ENCODE measurements around the gene RABAC1. TPM values are rescaled to one million over a fixed set of nuclear protein-coding genes. Genes with fewer than 3 reads are reported as not detected.

Gene RABAC1
- total and polyA plus RNA-seq, 10 of the 15 experiments (the other 5 are each of a cell fraction or from before 2014, with no cell fraction given): 10.9 to 115 (median 49.2) TPM

- peak; percentile 83; the same call in 1 of the 2 replicates for TF ChIP-seq EZH2 (IDR thresholded peaks at IDR 0.05; ENCODE audit: borderline replicate concordance, control insufficient read depth, low read depth, low read length)
- no peak for TF ChIP-seq NFYA (IDR thresholded peaks at IDR 0.05; ENCODE audit: borderline replicate concordance, low read depth, low read length)
- TF ChIP-seq SMAD5 (IDR thresholded peaks at IDR 0.05; ENCODE audit: low read depth): no peak
- TF ChIP-seq E2F4 (IDR thresholded peaks at IDR 0.05; ENCODE audit: low read depth, low read length): no peak
- TF ChIP-seq ZNF622 (IDR thresholded peaks at IDR 0.05): no peak
- TF ChIP-seq CBFB (IDR thresholded peaks at IDR 0.05; ENCODE audit: low read depth): peak; percentile 95
- no peak for TF ChIP-seq STAT1 (conservative IDR thresholded peaks at IDR 0.05)
- peak; percentile 94 for TF ChIP-seq KLF5 (IDR thresholded peaks at IDR 0.05; ENCODE audit: partially characterized antibody)
- peak; percentile 35 for TF ChIP-seq MAX (IDR thresholded peaks at IDR 0.05; ENCODE audit: low read depth, low read length)
- peak; percentile 95 for TF ChIP-seq FOXM1 (IDR thresholded peaks at IDR 0.05; ENCODE audit: low read depth, low read length)
- TF ChIP-seq HCFC1 (IDR thresholded peaks at IDR 0.05; ENCODE audit: low read length): no peak
- TF ChIP-seq USF2 (IDR thresholded peaks at IDR 0.05; ENCODE audit: borderline replicate concordance, low read depth, low read length): peak; percentile 11; the same call in 1 of the 2 replicates
- TF ChIP-seq BCLAF1 (IDR thresholded peaks at IDR 0.05): no peak
- peak; percentile 83; the same call in 1 of the 2 replicates for TF ChIP-seq PML (IDR thresholded peaks at IDR 0.05; ENCODE audit: low read length)
- peak; percentile 49; the same call in 1 of the 2 replicates for TF ChIP-seq POLR2AphosphoS5 (IDR thresholded peaks at IDR 0.05; ENCODE audit: low read length)
- no peak for TF ChIP-seq KDM1A (IDR thresholded peaks at IDR 0.05; ENCODE audit: borderline replicate concordance)
- peak; percentile 94 for TF ChIP-seq IKZF2 (IDR thresholded peaks at IDR 0.05)
- TF ChIP-seq CUX1 (IDR thresholded peaks at IDR 0.05; ENCODE audit: insufficient replicate concordance, low read depth, low read length): no peak
- peak; percentile 76 to 86 for TF ChIP-seq SRF (IDR thresholded peaks at IDR 0.05; ENCODE audit: low read depth in 2 of 2, low read length in 2 of 2)
- peak; percentile 99 for TF ChIP-seq POU2F2 (IDR thresholded peaks at IDR 0.05; ENCODE audit: borderline replicate concordance, low read depth, low read length)
- peak; percentile 87 for TF ChIP-seq TCF12 (IDR thresholded peaks at IDR 0.05; ENCODE audit: low read depth, low read length)
Measured at GRCh38 chr19:41945135-41945766, 13.9 kb downstream of the RABAC1 start (continued).
